ENCODE data around the gene EPB41. TPM values are rescaled to one million over a fixed set of nuclear protein-coding genes. Genes with fewer than 3 reads are reported as not detected.

The EPB41 gene
- total and polyA plus RNA-seq, 2 of the 8 experiments (the other 6 are each of a cell fraction or from before 2014, with no cell fraction given), result 36.7 to 109 TPM

DNA sequence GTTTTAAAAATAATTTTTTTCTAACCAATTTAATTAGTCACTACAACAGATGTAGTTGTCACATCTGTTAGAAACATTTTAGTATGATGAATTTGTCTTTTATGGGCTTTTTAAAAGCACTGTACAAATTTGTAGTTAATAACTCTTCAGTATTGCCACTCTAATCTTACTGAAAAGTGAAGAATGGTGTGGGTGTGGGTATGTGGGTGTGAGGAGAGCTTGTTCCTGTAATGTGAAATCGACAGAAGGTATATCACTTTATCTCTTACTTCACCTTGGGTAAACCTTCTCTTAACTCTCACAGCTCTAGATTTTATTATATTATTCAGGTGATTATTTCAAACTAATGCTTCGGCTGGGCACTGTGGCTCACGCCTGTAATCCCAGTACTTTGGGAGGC lies 166.8 kb downstream of the EPB41 start (continued):
- TF ChIP-seq, protein P1, sequence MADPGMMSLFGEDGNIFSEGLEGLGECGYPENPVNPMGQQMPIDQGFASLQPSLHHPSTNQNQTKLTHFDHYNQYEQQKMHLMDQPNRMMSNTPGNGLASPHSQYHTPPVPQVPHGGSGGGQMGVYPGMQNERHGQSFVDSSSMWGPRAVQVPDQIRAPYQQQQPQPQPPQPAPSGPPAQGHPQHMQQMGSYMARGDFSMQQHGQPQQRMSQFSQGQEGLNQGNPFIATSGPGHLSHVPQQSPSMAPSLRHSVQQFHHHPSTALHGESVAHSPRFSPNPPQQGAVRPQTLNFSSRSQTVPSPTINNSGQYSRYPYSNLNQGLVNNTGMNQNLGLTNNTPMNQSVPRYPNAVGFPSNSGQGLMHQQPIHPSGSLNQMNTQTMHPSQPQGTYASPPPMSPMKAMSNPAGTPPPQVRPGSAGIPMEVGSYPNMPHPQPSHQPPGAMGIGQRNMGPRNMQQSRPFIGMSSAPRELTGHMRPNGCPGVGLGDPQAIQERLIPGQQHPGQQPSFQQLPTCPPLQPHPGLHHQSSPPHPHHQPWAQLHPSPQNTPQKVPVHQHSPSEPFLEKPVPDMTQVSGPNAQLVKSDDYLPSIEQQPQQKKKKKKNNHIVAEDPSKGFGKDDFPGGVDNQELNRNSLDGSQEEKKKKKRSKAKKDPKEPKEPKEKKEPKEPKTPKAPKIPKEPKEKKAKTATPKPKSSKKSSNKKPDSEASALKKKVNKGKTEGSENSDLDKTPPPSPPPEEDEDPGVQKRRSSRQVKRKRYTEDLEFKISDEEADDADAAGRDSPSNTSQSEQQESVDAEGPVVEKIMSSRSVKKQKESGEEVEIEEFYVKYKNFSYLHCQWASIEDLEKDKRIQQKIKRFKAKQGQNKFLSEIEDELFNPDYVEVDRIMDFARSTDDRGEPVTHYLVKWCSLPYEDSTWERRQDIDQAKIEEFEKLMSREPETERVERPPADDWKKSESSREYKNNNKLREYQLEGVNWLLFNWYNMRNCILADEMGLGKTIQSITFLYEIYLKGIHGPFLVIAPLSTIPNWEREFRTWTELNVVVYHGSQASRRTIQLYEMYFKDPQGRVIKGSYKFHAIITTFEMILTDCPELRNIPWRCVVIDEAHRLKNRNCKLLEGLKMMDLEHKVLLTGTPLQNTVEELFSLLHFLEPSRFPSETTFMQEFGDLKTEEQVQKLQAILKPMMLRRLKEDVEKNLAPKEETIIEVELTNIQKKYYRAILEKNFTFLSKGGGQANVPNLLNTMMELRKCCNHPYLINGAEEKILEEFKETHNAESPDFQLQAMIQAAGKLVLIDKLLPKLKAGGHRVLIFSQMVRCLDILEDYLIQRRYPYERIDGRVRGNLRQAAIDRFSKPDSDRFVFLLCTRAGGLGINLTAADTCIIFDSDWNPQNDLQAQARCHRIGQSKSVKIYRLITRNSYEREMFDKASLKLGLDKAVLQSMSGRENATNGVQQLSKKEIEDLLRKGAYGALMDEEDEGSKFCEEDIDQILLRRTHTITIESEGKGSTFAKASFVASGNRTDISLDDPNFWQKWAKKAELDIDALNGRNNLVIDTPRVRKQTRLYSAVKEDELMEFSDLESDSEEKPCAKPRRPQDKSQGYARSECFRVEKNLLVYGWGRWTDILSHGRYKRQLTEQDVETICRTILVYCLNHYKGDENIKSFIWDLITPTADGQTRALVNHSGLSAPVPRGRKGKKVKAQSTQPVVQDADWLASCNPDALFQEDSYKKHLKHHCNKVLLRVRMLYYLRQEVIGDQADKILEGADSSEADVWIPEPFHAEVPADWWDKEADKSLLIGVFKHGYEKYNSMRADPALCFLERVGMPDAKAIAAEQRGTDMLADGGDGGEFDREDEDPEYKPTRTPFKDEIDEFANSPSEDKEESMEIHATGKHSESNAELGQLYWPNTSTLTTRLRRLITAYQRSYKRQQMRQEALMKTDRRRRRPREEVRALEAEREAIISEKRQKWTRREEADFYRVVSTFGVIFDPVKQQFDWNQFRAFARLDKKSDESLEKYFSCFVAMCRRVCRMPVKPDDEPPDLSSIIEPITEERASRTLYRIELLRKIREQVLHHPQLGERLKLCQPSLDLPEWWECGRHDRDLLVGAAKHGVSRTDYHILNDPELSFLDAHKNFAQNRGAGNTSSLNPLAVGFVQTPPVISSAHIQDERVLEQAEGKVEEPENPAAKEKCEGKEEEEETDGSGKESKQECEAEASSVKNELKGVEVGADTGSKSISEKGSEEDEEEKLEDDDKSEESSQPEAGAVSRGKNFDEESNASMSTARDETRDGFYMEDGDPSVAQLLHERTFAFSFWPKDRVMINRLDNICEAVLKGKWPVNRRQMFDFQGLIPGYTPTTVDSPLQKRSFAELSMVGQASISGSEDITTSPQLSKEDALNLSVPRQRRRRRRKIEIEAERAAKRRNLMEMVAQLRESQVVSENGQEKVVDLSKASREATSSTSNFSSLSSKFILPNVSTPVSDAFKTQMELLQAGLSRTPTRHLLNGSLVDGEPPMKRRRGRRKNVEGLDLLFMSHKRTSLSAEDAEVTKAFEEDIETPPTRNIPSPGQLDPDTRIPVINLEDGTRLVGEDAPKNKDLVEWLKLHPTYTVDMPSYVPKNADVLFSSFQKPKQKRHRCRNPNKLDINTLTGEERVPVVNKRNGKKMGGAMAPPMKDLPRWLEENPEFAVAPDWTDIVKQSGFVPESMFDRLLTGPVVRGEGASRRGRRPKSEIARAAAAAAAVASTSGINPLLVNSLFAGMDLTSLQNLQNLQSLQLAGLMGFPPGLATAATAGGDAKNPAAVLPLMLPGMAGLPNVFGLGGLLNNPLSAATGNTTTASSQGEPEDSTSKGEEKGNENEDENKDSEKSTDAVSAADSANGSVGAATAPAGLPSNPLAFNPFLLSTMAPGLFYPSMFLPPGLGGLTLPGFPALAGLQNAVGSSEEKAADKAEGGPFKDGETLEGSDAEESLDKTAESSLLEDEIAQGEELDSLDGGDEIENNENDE (IDR thresholded peaks at IDR 0.05; ENCODE audit: insufficient replicate concordance, low read length), result no peak
- TF ChIP-seq TEAD4 (IDR thresholded peaks at IDR 0.05; ENCODE audit: low read depth, low read length) (no peak), USF2 (IDR thresholded peaks at IDR 0.05; ENCODE audit: low read length) (no peak), TBP (IDR thresholded peaks at IDR 0.05; ENCODE audit: low read depth, low read length) (no peak), SRF (IDR thresholded peaks at IDR 0.05; ENCODE audit: low read depth, low read length) (no peak), CTCF (IDR thresholded peaks at IDR 0.05; ENCODE audit: control extremely low read depth in 1 of 3, insufficient read depth in 1 of 3, low read depth in 1 of 3, low read length in 3 of 3) (no peak), HDAC2 (IDR thresholded peaks at IDR 0.05; ENCODE audit: borderline replicate concordance in 1 of 2, low read depth in 2 of 2, low read length in 2 of 2) (no peak)
